Ureter (tissue), 1 donor: ENCODE measurements around the gene UVRAG. TPM values are rescaled to one million over a fixed set of nuclear protein-coding genes. Genes with fewer than 3 reads are reported as not detected.

ENCODE experiments used
- DNase-seq: peaks from one replicate; pipeline ENCODE4 v3.0.0-alpha.2; 2020; ENCODE audit warnings: low spot score
- total RNA-seq: library from RNA; stranded (reverse); gene quantifications from one replicate; pipeline ENCODE4 v1.2.4, GENCODE V29; 2023
- donor health status: DM: yes; HTN: yes; CAD: no.

UVRAG gene
- total RNA-seq, 1 donor from 2014 or later = 33.6 TPM

GRCh38 chr11:75783416-75784084 lies 31.5 kb upstream of the UVRAG start:
- DNase-seq = no peak

- no peak for DNase-seq
Measured at GRCh38 chr11:75784085-75784478, 30.9 kb upstream of the UVRAG start.

DNA sequence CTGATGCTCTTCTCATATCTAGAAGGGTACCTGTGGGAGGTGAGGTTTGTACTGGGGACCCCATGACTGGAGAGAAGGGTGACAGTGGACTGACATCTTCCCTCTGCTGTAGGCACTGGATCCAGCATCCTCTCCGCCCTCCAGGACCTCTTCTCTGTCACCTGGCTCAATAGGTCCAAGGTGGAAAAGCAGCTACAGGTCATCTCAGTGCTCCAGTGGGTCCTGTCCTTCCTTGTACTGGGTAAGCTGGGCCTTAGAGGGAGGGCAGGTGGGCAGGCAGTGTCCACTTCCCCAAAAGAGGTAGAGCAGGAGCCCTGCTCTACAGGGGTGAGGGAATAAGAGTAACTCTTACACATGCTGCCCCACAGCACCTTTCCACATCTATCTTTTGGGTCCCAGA lies 30.5 kb upstream of the UVRAG start:
- DNase-seq = no peak

- no peak for DNase-seq
Measured at GRCh38 chr11:75785187-75785586, 29.8 kb upstream of the UVRAG start.

DNA sequence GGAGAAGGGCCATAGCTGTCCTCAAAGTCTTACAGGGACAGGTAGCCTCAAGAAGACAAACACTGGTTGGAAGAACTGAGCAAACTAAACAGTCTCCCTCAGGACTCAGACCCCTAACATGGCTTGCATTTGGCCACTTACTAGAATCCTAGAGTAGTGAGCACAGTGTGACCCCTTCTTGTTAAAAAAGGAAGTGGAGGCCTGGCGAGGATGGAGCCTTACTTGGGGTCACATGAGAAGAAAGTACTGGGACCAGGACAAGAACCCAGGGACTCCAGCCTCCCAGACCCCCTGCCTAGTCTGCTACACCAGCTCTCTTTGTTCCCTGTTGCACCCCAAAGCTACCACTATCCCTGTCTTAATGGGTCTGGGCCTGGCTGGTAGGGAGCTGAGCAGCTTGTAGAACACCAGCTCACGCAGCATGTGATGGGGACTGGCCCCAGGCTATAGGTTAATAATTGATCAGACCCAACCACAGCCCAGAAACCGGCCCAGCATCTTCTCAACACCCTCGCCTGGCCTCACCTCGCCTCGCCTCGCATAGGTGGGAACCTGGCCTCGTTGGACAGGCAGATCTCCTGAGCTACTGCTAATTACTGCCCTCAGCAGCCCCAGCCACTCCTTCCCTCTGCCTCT lies 28.8 kb upstream of the UVRAG start:
- peak; percentile 71 for DNase-seq

GRCh38 chr11:75789521-75789920 lies 25.5 kb upstream of the UVRAG start:
- DNase-seq = no peak

DNA sequence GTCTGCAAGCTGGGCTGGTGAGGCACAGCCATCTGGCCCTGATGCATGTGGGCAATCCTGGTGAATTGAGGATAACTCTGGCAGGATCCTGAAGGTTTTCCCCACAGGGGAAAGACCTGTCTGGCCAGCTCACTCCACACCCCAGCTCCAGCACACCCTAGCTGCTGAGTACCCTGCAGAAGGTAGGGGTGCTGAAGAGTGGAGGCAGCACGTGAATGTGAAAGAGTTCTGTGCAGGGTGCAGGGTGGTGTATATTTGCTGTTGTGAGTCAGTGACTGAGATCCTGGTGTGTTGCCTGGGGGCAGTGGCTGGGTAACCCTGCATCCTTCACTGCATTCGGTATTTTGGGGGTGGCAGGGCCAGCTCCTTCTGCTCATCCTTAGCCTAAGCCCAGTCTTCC lies 24.0 kb upstream of the UVRAG start:
- DNase-seq = no peak

GRCh38 chr11:75792127-75792731 lies 22.8 kb upstream of the UVRAG start:
- no peak for DNase-seq

- DNase-seq = no peak
Measured at GRCh38 chr11:75792997-75793800, 21.8 kb upstream of the UVRAG start.

DNA sequence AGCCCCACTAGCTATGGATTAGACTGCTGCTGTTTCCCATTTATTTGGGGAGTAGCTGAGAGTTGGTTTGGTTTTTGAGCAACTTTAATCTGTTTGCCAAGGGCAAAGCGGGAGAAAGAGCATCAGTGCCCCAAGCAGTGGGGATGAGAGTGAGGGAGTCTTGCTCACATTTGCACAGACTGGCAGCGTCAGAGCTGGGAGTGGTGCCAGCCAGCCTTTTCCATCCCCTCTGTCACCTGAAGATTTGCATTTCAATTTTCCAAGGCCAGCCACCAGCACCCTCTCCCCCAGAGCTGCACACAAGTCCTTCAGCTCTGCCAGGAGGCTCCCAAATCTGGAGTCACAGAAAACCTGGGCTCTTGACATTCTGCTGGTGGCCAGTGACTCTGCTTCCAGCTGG lies 21.0 kb upstream of the UVRAG start:
- no peak for DNase-seq

GRCh38 chr11:75795276-75796090 lies 19.5 kb upstream of the UVRAG start:
- no peak for DNase-seq

DNA sequence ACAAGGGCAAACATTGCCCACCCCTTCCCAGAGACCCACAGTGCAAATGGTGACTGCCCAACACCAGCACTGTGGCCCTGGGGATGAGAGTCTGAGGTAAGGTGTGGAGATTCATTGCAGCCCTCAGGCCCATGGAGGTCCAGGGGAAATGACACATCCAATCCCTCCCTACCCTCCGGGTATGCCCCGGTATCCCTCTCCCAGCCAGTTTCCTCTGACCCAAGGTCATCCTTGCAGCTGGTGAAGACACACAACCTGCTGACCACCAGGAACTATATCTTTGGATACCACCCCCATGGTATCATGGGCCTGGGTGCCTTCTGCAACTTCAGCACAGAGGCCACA lies 18.9 kb upstream of the UVRAG start:
- no peak for DNase-seq

DNA sequence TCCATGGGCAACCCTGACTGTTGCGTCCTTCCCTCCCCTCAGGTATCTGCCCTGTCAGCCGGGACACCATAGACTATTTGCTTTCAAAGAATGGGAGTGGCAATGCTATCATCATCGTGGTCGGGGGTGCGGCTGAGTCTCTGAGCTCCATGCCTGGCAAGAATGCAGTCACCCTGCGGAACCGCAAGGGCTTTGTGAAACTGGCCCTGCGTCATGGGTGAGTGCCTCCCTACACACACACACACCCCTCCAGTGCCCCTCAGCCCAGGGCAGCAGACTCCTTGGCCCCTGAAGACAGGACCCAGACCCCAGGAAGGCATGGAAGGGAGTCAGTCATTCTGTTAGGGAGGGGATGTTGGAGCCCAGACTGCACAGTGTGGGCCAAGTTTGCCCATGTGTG lies 17.9 kb upstream of the UVRAG start:
- DNase-seq = no peak

- no peak for DNase-seq
Measured at GRCh38 chr11:75797792-75798191, 17.2 kb upstream of the UVRAG start.

- DNase-seq = no peak
Measured at GRCh38 chr11:75800136-75800675, 14.8 kb upstream of the UVRAG start.

- DNase-seq = no peak
Measured at GRCh38 chr11:75800728-75801361, 14.2 kb upstream of the UVRAG start.

DNA sequence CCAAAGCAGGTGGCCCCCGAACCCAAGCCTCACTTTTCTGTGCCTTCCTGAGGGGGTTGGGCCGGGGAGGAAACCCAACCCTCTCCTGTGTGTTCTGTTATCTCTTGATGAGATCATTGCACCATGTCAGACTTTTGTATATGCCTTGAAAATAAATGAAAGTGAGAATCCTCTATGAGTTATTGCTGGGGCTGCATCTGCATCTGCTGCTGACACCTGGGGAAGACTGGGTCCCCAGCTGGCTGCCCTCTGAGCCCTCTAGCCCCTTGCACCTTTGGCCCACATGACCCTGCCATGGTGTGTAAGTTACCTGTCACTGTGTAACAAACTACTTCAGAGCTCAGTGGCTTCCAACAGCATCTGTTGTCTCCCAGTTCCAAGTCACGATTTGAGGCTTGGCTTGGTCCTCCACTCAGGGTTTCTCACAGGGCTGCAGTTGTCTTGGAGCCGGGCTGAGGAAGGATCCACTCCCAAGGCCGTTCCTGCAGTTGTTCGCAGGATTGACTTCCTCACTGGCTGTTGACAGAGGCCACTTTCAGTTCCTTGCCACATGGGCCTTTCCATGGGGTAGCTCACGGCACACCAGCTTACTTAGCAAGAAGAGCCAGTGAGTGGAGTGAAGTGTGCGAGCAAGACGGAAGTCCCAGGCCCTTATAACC lies 13.5 kb upstream of the UVRAG start:
- DNase-seq = no peak

DNA sequence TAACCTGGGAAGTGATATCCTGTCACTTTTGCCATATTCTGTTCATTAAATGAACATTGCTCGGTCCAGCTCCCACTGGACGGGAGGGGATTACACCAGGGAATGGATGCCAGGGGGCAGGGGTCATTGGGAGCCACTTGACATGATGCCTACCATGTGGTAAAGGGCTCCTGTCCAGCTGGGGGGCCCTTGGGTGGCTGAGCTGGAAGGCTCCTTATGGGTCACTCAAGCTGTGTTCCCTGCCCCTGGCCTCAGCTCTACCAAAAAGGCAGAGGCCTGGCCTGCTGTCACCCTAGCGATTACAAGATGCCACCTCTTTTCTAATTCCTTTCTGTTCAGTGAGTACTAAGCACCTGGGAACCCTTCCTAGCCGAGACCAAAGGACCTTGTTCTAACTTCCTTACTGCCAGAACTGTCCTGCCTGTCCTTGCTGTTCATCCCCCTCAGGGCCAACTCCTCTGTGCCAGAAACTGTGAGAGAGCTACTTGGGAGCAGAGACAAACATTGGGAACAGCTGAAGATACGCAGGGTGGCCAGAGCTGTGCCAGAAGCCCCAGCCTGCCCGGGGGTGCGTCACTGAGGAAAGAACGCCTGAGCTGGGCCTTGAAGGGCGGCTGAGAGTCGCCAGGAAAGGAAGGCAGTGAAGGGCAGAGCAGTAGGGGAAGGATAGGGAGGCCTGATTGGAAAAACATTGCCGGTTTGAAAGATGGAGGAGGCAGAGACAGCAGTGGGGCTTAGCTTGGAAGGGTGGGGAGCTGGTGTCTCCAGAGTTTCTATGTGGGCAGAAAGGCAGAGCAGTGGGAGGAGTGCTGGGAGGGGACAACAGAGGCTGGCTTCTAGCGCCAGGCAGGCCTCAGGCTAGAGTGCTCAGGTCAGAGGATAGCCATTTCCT lies 12.7 kb upstream of the UVRAG start:
- DNase-seq = no peak
